H54 (cell line): Measurements from ENCODE around the gene CPA2.

ENCODE experiments used
- DNase-seq: peaks from one replicate; pipeline ENCODE4 v3.0.0; 2011; ENCODE audit warnings: low spot score, mixed read lengths; ENCODE audit not compliant: insufficient read length
- FAIRE-seq: peaks from 3 replicates; lab custom pipeline; 2011; peaks lifted over from hg19 to GRCh38; lab: Jason Lieb, UNC
- POLR2A ChIP-seq: IDR thresholded peaks from 2 replicates; pipeline ENCODE4 v1.6.1; 2011; ENCODE audit warnings: low read depth, mild to moderate bottlenecking, low read length

Gene CPA2

GRCh38 chr7:130270947-130271800, 4.5 kb downstream of the CPA2 start:
- no peak for FAIRE-seq
- DNase-seq: no peak
- TF ChIP-seq POLR2A: no peak

- no peak for FAIRE-seq
- TF ChIP-seq POLR2A: no peak
- DNase-seq: no peak
Observed at GRCh38 chr7:130272381-130273080, 5.9 kb downstream of the CPA2 start.

GRCh38 chr7:130273081-130273932, 6.6 kb downstream of the CPA2 start:
- TF ChIP-seq POLR2A: no peak
- FAIRE-seq (no peak), DNase-seq (no peak)

- DNase-seq (no peak), FAIRE-seq (no peak)
- no peak for TF ChIP-seq POLR2A
Observed at GRCh38 chr7:130273933-130274255, 7.2 kb downstream of the CPA2 start.

GRCh38 chr7:130274296-130274695, 7.6 kb downstream of the CPA2 start:
- TF ChIP-seq POLR2A: no peak
- FAIRE-seq: no peak
- no peak for DNase-seq

- no peak for FAIRE-seq
- TF ChIP-seq POLR2A: no peak
- no peak for DNase-seq
Observed at GRCh38 chr7:130274983-130275591, 8.4 kb downstream of the CPA2 start.

- FAIRE-seq: no peak
- no peak for DNase-seq
- no peak for TF ChIP-seq POLR2A
Observed at GRCh38 chr7:130275826-130276297, 9.2 kb downstream of the CPA2 start.

GRCh38 chr7:130276796-130277762, 10.4 kb downstream of the CPA2 start:
- no peak for TF ChIP-seq POLR2A
- DNase-seq: no peak
- no peak for FAIRE-seq

- DNase-seq (no peak), FAIRE-seq (no peak)
- no peak for TF ChIP-seq POLR2A
Observed at GRCh38 chr7:130277763-130278643, 11.3 kb downstream of the CPA2 start.

- no peak for DNase-seq
- FAIRE-seq: no peak
- no peak for TF ChIP-seq POLR2A
Observed at GRCh38 chr7:130278860-130279259, 12.2 kb downstream of the CPA2 start.

GRCh38 chr7:130279286-130279685, 12.6 kb downstream of the CPA2 start:
- no peak for TF ChIP-seq POLR2A
- FAIRE-seq: no peak
- DNase-seq: no peak
